K562 (cell line): Measurements from ENCODE around the gene CLPSL2. TPM values are rescaled to one million over a fixed set of nuclear protein-coding genes. Genes with fewer than 3 reads are reported as not detected.

ENCODE experiments used
- ATAC-seq: fragments of 200-7000 bp; cut with Tn5 transposase; 3 replicates; pipeline ENCODE4 v1.9.1; 2020; ENCODE audit warnings: moderate library complexity
- BruUV-seq: library from RNA; stranded (reverse); fragments of 400-500 nt; replicated peaks from 2 replicates; lab custom pipeline; 2021; lab: Mats Ljungman, UMichigan
- CTCF ChIA-PET: fragments of 300-600 bp; formaldehyde crosslinking; extraction: SDS; loops from one replicate; lab custom pipeline; 2021; ENCODE audit warnings: low intra/inter-chr PET ratio; lab: Yijun Ruan, JAX
- POLR2A ChIA-PET: fragments of 300-600, 350-650 bp; sonication (Branson Sonifier 250); formaldehyde crosslinking; extraction: SDS; loops from one replicate; lab custom pipeline; 2021; ENCODE audit warnings: antibody characterized with exemption, inconsistent platforms; lab: Yijun Ruan, JAX
- DNase-seq, 4 experiments: peaks; one replicate each; pipeline versions ENCODE4 v3.0.0 to v3.0.0-alpha.2; 2011 to 2018; ENCODE audit warnings: low spot score in 3 of 4, mixed read lengths in 3 of 4; ENCODE audit errors: extremely low read depth in 1 of 4
- FAIRE-seq: peaks from 2 replicates; lab custom pipeline; 2011; peaks lifted over from hg19 to GRCh38; lab: Jason Lieb, UNC
- H2AFZ ChIP-seq: 2 replicates; pipeline ENCODE4 v1.6.0; 2011; ENCODE audit warnings: low read depth, low read length, control low read depth, inconsistent platforms
- H3K27ac ChIP-seq: fragments of 200-600 bp; 3 replicates; pipeline ENCODE4 v1.8.0; 2011; ENCODE audit warnings: low read depth, mild to moderate bottlenecking, control low read depth, inconsistent platforms, low read length, moderate library complexity, mixed read lengths; ENCODE audit errors: extremely low read depth
- H3K27me3 ChIP-seq, 2 experiments: fragments of 300-600 bp in 1 of 2; 2 replicates in 1 of 2; 3 replicates in 1 of 2; pipeline versions ENCODE4 v1.6.0 to v1.8.0; 2011; ENCODE audit warnings: inconsistent platforms in 2 of 2, low read length in 2 of 2, mild to moderate bottlenecking in 1 of 2, mixed read lengths in 1 of 2, moderate library complexity in 1 of 2; ENCODE audit not compliant: control insufficient read depth in 2 of 2, insufficient read depth in 2 of 2
- H3K36me3 ChIP-seq: fragments of 300-600 bp; 3 replicates; pipeline ENCODE4 v1.8.0; 2011; ENCODE audit warnings: mild to moderate bottlenecking, low read length, inconsistent platforms; ENCODE audit not compliant: control insufficient read depth, insufficient read depth
- H3K4me1 ChIP-seq, 2 experiments: fragments of 200-600 bp in 1 of 2; replicated peaks in 1 of 2; 2 replicates in 1 of 2; 3 replicates in 1 of 2; pipeline versions ENCODE4 v1.5.1 to v1.8.0; 2011; ENCODE audit warnings: inconsistent platforms in 2 of 2, low read length in 2 of 2, mild to moderate bottlenecking in 1 of 2, mixed read lengths in 1 of 2, moderate library complexity in 1 of 2; ENCODE audit not compliant: control insufficient read depth in 2 of 2, insufficient read depth in 2 of 2
- H3K4me2 ChIP-seq: 2 replicates; pipeline ENCODE4 v1.6.1; 2011; ENCODE audit warnings: low read length, control low read depth, inconsistent platforms, mixed read lengths; ENCODE audit not compliant: insufficient read depth
- H3K4me3 ChIP-seq: fragments of 200-600 bp; sonication (generic), shearing (Covaris generic); 2 replicates; pipeline ENCODE4 v1.5.1; 2016; ENCODE audit warnings: control low read depth, inconsistent platforms
- H3K79me2 ChIP-seq: fragments of 200-600 bp; 3 replicates; pipeline ENCODE4 v1.8.0; 2011; ENCODE audit warnings: low read length, inconsistent platforms; ENCODE audit not compliant: control insufficient read depth, insufficient read depth
- H3K9ac ChIP-seq, 2 experiments: 2 replicates each; pipeline versions ENCODE4 v1.6.0 to v1.6.1; 2011; ENCODE audit warnings: low read depth in 2 of 2, low read length in 2 of 2, control low read depth in 1 of 2, inconsistent platforms in 1 of 2, mild to moderate bottlenecking in 1 of 2, mixed read lengths in 1 of 2; ENCODE audit not compliant: insufficient read depth in 1 of 2
- H3K9me1 ChIP-seq: one replicate; pipeline ENCODE4 v1.6.0; 2011; ENCODE audit warnings: inconsistent platforms, mild to moderate bottlenecking, low read length, moderate library complexity; ENCODE audit not compliant: control insufficient read depth, insufficient read depth
- H3K9me3 ChIP-seq: replicated peaks from 2 replicates; pipeline ENCODE4 v1.5.1; 2011; ENCODE audit warnings: low read depth, low read length, inconsistent platforms; ENCODE audit not compliant: control insufficient read depth, insufficient read depth
- H4K20me1 ChIP-seq: replicated peaks from 2 replicates; pipeline ENCODE4 v1.6.1; 2011; ENCODE audit warnings: low read length, inconsistent platforms, mixed read lengths; ENCODE audit not compliant: control insufficient read depth, insufficient read depth
- ATF3 ChIP-seq, 2 experiments: fragments of 450-650 bp in 1 of 2; sonication (generic) in 1 of 2; formaldehyde crosslinking in 1 of 2; IDR thresholded peaks in 1 of 2; conservative IDR thresholded peaks in 1 of 2; 2 replicates each; pipeline versions ENCODE4 v1.6.1 to v1.8.1; 2016 to 2023; ENCODE audit warnings: mild to moderate bottlenecking in 2 of 2, moderate library complexity in 2 of 2, inconsistent platforms in 1 of 2, missing genetic modification reagents in 1 of 2
- CEBPB ChIP-seq: fragments of 450-650 bp; IDR thresholded peaks from 2 replicates; pipeline ENCODE4 v1.6.1; 2016; ENCODE audit warnings: missing genetic modification characterization, missing compliant biosample characterization
- ELF1 ChIP-seq: fragments of 200-800 bp; sonication (Bioruptor generic); IDR thresholded peaks from 2 replicates; pipeline ENCODE4 v1.6.1; 2016; ENCODE audit warnings: missing genetic modification characterization, missing compliant biosample characterization
- EP400 ChIP-seq: fragments of 450-650 bp; IDR thresholded peaks from 2 replicates; pipeline ENCODE4 v1.6.1; 2017; ENCODE audit warnings: antibody characterized with exemption, mild to moderate bottlenecking, moderate library complexity
- FOSL1 ChIP-seq: fragments of 200-800 bp; sonication (Bioruptor generic); conservative IDR thresholded peaks from 2 replicates; pipeline ENCODE4 v1.6.1; 2016; ENCODE audit warnings: missing genetic modification characterization, missing compliant biosample characterization
- HDAC2 ChIP-seq: fragments of 450-650 bp; IDR thresholded peaks from 2 replicates; pipeline ENCODE4 v1.6.1; 2016; ENCODE audit warnings: mild to moderate bottlenecking
- HLTF ChIP-seq: fragments of 450-650 bp; IDR thresholded peaks from 2 replicates; pipeline ENCODE4 v1.6.1; 2016
- HNRNPUL1 ChIP-seq: fragments of 200-400 bp; formaldehyde crosslinking; IDR thresholded peaks from 2 replicates; pipeline ENCODE4 v1.6.1; 2017; ENCODE audit warnings: low read length
- HOXB6 ChIP-seq: fragments of 250-450 bp; sonication (Bioruptor Pico); IDR thresholded peaks from 2 replicates; pipeline ENCODE4 v1.5.1; 2022; ENCODE audit warnings: mild to moderate bottlenecking, borderline replicate concordance
- MCM2 ChIP-seq: fragments of 450-650 bp; IDR thresholded peaks from 2 replicates; pipeline ENCODE4 v1.6.1; 2017; ENCODE audit warnings: low read depth, mild to moderate bottlenecking
- MTF1 ChIP-seq: fragments of 250-450 bp; sonication (Bioruptor Pico); IDR thresholded peaks from 2 replicates; pipeline ENCODE4 v1.9.0; 2021; ENCODE audit warnings: moderate library complexity, mild to moderate bottlenecking, inconsistent platforms, borderline replicate concordance
- NCOA1 ChIP-seq: fragments of 450-650 bp; IDR thresholded peaks from 2 replicates; pipeline ENCODE4 v1.6.1; 2016; ENCODE audit warnings: low read depth
- NONO ChIP-seq, 2 experiments: fragments of 200-400 bp in 1 of 2; fragments of 450-650 bp in 1 of 2; formaldehyde crosslinking in 1 of 2; IDR thresholded peaks; 2 replicates each; pipeline ENCODE4 v1.6.1; 2017; ENCODE audit warnings: low read depth in 2 of 2, mild to moderate bottlenecking in 2 of 2, moderate library complexity in 2 of 2, low read length in 1 of 2
- NR2C2 ChIP-seq, 2 experiments: fragments of 200-800 bp in 1 of 2; sonication (Bioruptor generic) in 1 of 2; sonication (generic) in 1 of 2; formaldehyde crosslinking in 1 of 2; IDR thresholded peaks; 2 replicates each; pipeline versions ENCODE4 v1.6.1 to v1.8.0; 2016 to 2022; ENCODE audit warnings: mild to moderate bottlenecking in 1 of 2, missing compliant biosample characterization in 1 of 2, missing genetic modification characterization in 1 of 2, missing genetic modification reagents in 1 of 2
- RBM17 ChIP-seq: fragments of 200-400 bp; formaldehyde crosslinking; IDR thresholded peaks from 2 replicates; pipeline ENCODE4 v1.6.1; 2017; ENCODE audit warnings: low read depth, mild to moderate bottlenecking, low read length, borderline replicate concordance
- SAFB2 ChIP-seq: fragments of 200-400 bp; formaldehyde crosslinking; IDR thresholded peaks from 2 replicates; pipeline ENCODE4 v1.6.1; 2018; ENCODE audit warnings: borderline replicate concordance, low read length, low read depth, moderate library complexity; ENCODE audit not compliant: severe bottlenecking
- SMAD2 ChIP-seq: fragments of 150-350 bp; IDR thresholded peaks from 2 replicates; pipeline ENCODE4 v1.6.1; 2014; ENCODE audit warnings: low read depth, mild to moderate bottlenecking, low read length
- TARDBP ChIP-seq: fragments of 450-650 bp; IDR thresholded peaks from 2 replicates; pipeline ENCODE4 v1.6.1; 2016
- ZBTB12 ChIP-seq: fragments of 250-450 bp; sonication (Bioruptor Pico); IDR thresholded peaks from 2 replicates; pipeline ENCODE4 v1.4.0; 2020
- ZC3H11A ChIP-seq: IDR thresholded peaks from 2 replicates; pipeline ENCODE4 v1.6.1; 2012; ENCODE audit warnings: low read depth, low read length, improper control_type of control experiment
- ZNF175 ChIP-seq: fragments of 200-800 bp; sonication (Bioruptor generic); IDR thresholded peaks from 2 replicates; pipeline ENCODE4 v1.6.1; 2016; ENCODE audit warnings: low read depth, mild to moderate bottlenecking, missing genetic modification characterization, missing compliant biosample characterization
- ZNF785 ChIP-seq: fragments of 250-450 bp; sonication (Bioruptor Pico); IDR thresholded peaks from 2 replicates; pipeline ENCODE4 v1.4.0; 2020; ENCODE audit warnings: mild to moderate bottlenecking
- WGBS: fragments of 100-300 bp; shearing (Covaris generic); methylation state at CpG from one replicate; pipeline ENCODE4 v1.1.6; 2016; ENCODE audit warnings: low coverage, mixed read lengths; ENCODE audit not compliant: insufficient coverage; ENCODE audit errors: missing lambda C conversion rate; 5-methylcytosine and 5-hydroxymethylcytosine counted together
- in situ Hi-C: fragments of 300-500 bp; cut with MboI; formaldehyde crosslinking; loops from 4 replicates; pipeline ENCODE4 v1.15.0; 2018; ENCODE audit warnings: inconsistent platforms, mixed read lengths
- intact Hi-C: fragments of 100-400 bp; cut with micrococcal nuclease; formaldehyde crosslinking; loops from 2 replicates; pipeline ENCODE4 v1.14.2; 2022
- polyA plus RNA-seq, 8 experiments: library from polyadenylated mRNA; depleted of rRNA in 4 of 8; stranded (reverse) in 5 of 8; unstranded in 3 of 8; fragments of >200 nt; fragmentation: Nextera tagmentation in 2 of 8; fragmentation: Illumina TruSeq in 1 of 8; extraction: Ambion mirVana in 2 of 8; extraction: Trizol in 1 of 8; gene quantifications; 2 replicates each; pipeline versions ENCODE4 v1.2.1 to v1.2.3, GENCODE V29; 2011 to 2014; ENCODE audit warnings: inconsistent platforms in 1 of 8, missing spikeins in 1 of 8
- total RNA-seq, 7 experiments: library from RNA; depleted of rRNA in 6 of 7; stranded (reverse); fragments of >200 nt in 6 of 7; fragmentation: Illumina TruSeq in 2 of 7; extraction: Trizol in 2 of 7; gene quantifications; 2 replicates each; pipeline versions ENCODE4 v1.2.1 to v1.2.3, GENCODE V29; 2011 to 2021; ENCODE audit warnings: low replicate concordance in 1 of 7

CLPSL2 gene
- total and polyA plus RNA-seq, 9 of the 15 experiments (the other 6 are each of a cell fraction or from before 2014, with no cell fraction given): not detected

- Histone ChIP-seq H3K27ac (no peak overlapping the region), H3K4me3 (no peak overlapping the region), H3K4me1 (peaks cover 0 to 7% of the 10 kb centered on the region in 2 experiments; a peak in 2 of 5 replicates), H3K27me3 (peaks cover 43 to 78% of the 10 kb centered on the region in 2 experiments), H3K4me2 (no peak overlapping the region), H4K20me1 (0 out of 2 replicates have a peak, but pooled peaks cover 4% of the 10 kb centered on the region), H2AFZ (no peak overlapping the region), H3K9me1 (no peaks in the 10 kb centered on the region), H3K36me3 (no peaks in the 10 kb centered on the region), H3K9ac (no peak overlapping the region), H3K79me2 (no peaks in the 10 kb centered on the region), H3K9me3 (no peaks in the 10 kb centered on the region)
- POLR2A ChIA-PET: no interaction called here
- ATAC-seq (no peak), FAIRE-seq (no peak), DNase-seq (peak in 1 of 4 experiments; percentile 7)
- 16% methylated on average over 9 of the region's 10 CpGs for WGBS
- intact Hi-C loops: no loop called here
- CTCF ChIA-PET: no interaction called here
- in situ Hi-C loops: no loop called here
- no TSS peak for BruUV-seq
- TF ChIP-seq ELF1 (tag) (no peak), ZNF175 (CRISPR knock-in tag) (no peak), HOXB6 (CRISPR knock-in tag) (no peak), FOSL1 (no peak), HLTF (no peak), ZBTB12 (CRISPR knock-in tag) (no peak), HDAC2 (no peak), NCOA1 (no peak), SMAD2 (no peak), NR2C2 (CRISPR knock-in tag; IDR thresholded peaks at IDR 0.05) (no peak), NR2C2 (tag; IDR thresholded peaks at IDR 0.05) (no peak), ZC3H11A (no peak), EP400 (no peak), RBM17 (no peak), MCM2 (no peak), MTF1 (no peak), ZNF785 (no peak), ATF3 (IDR thresholded peaks at IDR 0.05) (peak; percentile 47; the same call in 1 of the 2 replicates), ATF3 (CRISPR knock-in tag; conservative IDR thresholded peaks at IDR 0.05) (no peak), NONO (IDR thresholded peaks at IDR 0.05; ENCODE audit: low read depth in 2 of 2, low read length in 1 of 2) (no peak), SAFB2 (no peak), TARDBP (no peak), CEBPB (peak; percentile 74), HNRNPUL1 (no peak)
These were observed 1.1 kb downstream of the CLPSL2 start for GRCh38 chr6:35777356-35778102.
